Medulla oblongata (tissue), 1 donor: Measurements from ENCODE around the gene MVB12B.

Experiments used
- DNase-seq: peaks from one replicate; pipeline ENCODE4 v3.0.0-alpha.2; 2015; ENCODE audit errors: extremely low spot score

MVB12B gene

DNA sequence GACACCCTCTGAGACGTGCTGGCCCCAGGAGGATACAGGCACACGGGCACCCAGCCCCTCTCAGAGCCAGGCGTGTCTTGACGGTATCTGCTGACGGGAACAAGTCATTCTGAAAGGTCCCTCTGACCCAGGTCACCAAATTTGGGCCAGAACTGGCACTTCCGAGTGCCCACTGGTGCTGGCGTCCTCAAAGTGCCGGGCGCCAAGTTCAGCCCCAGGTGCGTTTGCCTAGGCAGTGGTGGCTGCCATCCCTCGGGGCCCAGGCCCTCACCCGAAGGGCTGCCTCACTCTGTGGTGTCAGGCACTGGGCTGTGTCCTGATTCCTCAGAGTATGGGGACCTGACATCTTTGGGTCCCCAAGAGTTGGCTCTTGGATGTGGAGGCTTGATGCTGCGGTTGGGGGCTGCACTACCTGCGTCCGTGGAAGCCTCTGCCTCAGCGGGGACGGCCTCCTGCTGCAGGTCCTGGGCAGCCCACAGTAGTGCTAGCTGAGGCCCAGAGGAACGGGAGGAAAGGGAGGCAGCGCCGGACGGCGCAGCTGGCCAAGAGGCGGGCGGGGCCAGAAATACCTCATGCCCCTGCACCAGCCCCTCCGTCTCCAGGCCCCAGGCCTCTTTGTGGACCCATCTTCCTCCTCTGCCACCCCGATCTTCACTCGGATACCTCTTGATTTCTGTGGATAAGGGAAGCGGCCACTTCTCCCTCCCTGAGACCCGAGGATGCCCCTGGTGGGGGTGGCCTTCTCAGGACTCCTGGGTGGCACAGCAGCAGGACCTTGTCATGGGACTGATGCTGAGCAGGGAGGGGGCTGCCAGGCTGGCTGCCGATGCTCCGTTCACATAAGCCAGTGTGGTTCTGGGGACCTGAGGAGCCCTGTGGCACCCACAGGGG lies 177.7 kb downstream of the MVB12B start:
- DNase-seq = no peak

DNA sequence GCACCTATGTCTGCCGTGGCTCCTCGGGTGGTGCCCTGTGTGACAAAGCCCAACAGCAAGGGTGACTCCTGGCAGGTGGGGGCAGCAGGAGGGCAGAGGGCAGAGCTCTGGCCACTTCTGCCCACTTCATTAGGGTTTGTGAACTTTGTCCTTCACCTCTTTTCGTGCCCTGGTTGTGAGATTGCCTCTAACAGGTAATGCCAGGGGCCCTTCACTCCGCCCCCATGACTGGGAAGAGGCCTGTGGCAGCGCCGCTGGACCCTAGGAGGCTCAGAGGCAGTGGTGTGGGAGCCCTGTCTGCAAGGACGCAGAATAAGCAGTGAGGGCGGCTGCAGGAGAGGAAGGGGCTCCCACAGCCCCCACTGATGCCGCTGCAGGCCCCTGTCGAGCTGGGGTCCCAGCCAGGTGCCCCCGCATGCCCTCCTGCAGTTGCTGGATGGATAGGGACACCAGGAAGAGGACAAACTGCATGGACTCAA lies 178.4 kb downstream of the MVB12B start:
- no peak for DNase-seq

- DNase-seq = no peak
Observed at GRCh38 chr9:126505697-126506346, 179.2 kb downstream of the MVB12B start.

GRCh38 chr9:126506361-126507317 lies 180.0 kb downstream of the MVB12B start:
- DNase-seq = peak; percentile 57

DNA sequence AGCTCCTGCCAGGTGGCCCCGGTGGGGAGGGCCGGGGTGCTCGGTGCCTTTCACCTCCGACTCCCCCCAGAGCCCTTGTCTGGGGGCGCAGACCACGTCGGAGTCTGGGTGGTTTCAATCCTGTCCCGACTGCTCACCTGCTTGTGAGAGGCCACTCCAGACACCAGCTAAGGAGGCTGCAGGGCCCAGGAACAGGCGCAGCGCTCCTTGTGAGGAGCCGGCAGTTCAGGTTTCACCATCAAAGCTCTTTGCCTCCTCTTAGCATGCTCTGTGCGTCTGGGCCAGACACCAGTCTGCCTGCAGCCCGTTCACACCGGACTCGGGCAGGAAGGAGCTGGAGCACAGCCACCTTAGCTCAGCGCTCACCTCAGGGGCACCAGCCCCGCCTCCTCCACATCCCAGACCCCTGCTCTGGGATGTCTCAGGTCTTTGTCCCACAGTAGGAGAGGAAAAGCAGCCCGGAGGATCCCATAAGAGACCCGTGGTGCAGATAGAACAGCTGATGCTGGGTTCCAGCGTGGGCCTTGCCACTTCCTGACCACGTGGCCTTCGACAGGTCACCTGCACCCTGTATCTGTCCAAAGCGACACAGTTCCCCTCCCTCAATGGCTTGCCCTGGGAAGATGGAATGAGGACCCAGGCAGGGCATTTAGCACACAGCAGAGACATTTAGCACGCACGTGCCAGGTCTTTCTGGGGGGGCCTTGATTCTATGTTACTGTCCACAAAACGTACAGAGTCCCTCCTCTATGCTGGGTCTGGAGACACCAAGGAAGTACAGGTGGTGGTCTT lies 180.9 kb downstream of the MVB12B start:
- no peak for DNase-seq

DNA sequence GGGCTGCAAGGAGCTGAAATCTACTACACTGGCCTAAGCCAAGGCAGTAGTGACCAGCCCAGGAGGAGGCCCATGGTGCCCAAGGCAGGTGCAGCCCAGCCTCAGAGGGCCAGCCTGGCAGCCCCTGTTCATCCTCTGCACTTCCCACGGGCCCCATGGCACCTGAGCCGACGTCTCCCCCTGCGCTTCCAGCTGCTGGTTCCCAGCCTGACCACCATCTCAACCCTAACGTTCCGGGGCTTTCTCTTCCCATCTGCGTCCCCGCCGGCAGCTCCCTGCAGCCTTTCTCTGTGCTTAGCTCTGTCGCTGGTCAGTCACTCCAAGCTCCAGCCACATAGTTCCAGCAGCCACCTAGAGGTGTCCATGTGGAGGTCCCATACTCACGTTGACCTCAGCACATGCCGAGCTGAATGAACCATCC lies 181.6 kb downstream of the MVB12B start:
- no peak for DNase-seq

- DNase-seq = no peak
Observed at GRCh38 chr9:126508928-126509327, 182.3 kb downstream of the MVB12B start.

- DNase-seq = no peak
Observed at GRCh38 chr9:126509718-126510117, 183.1 kb downstream of the MVB12B start.

DNA sequence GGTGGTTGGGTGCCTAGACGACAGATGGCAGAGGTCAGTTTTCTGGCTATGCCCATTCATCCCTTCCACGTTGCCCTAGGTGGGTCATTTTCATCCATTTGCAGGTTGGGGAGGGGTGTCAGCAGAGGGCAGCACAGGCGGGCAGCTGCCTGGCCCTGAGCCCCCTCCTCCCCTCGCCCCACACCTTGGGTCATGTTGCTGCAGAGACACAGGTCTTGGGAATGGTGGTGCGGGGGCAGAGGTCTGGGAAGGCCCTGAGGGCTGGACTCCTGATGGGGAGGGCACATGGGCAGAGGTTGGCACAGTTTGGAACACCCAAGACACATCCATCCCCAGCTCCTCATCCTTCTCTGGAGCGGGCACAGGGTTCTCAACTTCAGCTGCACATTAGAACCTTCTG lies 183.9 kb downstream of the MVB12B start:
- DNase-seq = no peak

GRCh38 chr9:126511411-126511810 lies 184.8 kb downstream of the MVB12B start:
- DNase-seq = no peak

GRCh38 chr9:126513159-126514036 lies 186.8 kb downstream of the MVB12B start:
- DNase-seq = no peak

GRCh38 chr9:126514037-126514821 lies 187.6 kb downstream of the MVB12B start:
- DNase-seq = no peak

DNA sequence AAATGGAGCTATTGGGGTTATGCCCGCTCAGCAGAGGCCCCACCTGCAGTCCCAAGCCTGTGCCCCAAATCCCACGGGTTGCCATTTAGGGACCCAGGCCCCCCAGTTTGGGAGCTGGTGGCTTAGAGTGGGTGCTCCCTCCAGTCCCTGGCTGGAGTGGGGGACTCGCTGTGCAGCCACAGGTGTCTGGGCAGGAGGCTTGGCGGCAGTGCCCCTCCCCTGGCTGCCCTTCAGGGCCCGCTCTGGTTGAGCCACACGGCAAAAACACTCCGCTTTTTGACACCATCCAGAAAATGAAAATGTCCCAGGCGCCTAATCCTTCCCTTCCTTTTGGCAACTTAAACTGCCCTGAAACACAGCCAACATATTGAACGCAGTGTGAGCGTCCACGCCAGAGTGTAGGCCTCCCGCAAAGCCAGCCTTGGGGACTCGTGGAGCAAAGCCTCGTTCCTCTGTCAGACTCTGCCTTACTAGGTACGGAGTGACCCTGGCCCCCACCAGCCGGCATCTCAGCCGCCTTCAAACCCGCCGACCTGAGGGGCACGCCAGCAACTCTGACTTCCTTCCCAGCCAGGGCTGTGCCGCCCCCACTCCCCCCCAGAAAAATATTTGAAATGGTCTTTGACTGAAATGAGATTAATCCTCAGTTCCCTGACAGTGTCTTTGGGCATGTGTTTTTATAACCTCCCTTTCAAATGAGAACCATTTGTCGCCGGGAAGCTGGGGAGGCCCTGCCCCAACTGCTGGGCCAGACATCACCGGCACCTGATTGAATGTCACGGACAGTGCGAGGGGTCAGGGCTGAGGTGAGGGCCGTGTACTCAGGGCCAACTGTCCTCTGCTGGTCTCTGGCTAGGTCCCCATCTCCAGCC lies 188.6 kb downstream of the MVB12B start:
- no peak for DNase-seq

DNA sequence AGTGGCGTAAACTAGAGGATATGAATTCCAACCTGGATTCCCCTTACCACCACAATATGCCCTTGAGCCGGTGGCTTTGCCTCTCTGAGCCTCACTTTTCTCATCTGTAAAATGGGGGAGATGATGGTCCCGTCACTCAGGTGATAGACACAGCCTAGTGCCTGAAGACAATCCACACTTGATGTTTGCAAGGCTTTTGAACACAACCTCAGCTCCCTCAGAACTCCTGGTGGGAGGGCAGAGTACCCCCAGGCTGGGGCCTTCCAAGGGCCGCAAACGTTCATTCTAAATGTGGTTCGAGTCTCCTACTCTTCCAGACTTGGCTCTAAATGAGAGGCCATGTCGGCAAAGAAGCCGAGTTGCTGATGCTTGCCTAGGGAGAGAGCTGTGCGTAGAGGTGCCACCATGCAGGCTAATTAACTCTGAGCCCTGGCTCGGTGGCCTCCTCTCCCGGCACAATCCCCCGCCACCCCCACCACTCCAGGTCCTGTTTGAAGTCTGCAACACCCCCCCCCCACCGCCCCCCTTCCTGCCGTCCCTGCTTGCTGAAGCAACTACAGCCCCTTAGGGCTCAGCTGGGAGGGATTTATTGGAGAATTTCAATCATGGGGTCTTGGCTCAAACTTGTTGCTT lies 189.4 kb downstream of the MVB12B start:
- no peak for DNase-seq

- DNase-seq = no peak
Observed at GRCh38 chr9:126516561-126516935, 189.9 kb downstream of the MVB12B start.

GRCh38 chr9:126516936-126517832 lies 190.6 kb downstream of the MVB12B start:
- DNase-seq = peak; percentile 59
